Stomach (tissue), 4 donors: ENCODE measurements around the gene SHISA6.

ENCODE experiments used
- CTCF ChIP-seq, 7 experiments: fragments of 450-650 bp in 4 of 7; fragments of 200-600 bp in 3 of 7; sonication (generic) in 3 of 7; IDR thresholded peaks; one replicate each; pipeline ENCODE4 v1.5.1; 2016 to 2019; ENCODE audit warnings: antibody characterized with exemption in 7 of 7, control low read depth in 2 of 7, mild to moderate bottlenecking in 1 of 7
- EP300 ChIP-seq: sonication (generic); formaldehyde crosslinking; IDR thresholded peaks from one replicate; pipeline ENCODE4 v1.6.1; 2017; ENCODE audit warnings: antibody characterized with exemption
- POLR2A ChIP-seq, 4 donors: fragments of 450-650 bp; IDR thresholded peaks; one replicate each; pipeline ENCODE4 v1.6.1; 2016; ENCODE audit warnings: antibody characterized with exemption in 4 of 4, control low read depth in 2 of 4, mild to moderate bottlenecking in 1 of 4, moderate library complexity in 1 of 4

GRCh38 chr17:11514981-11515680 lies 274.1 kb downstream of the SHISA6 start:
- TF ChIP-seq CTCF (IDR thresholded peaks at IDR 0.05): no peak
- no peak for TF ChIP-seq POLR2A (IDR thresholded peaks at IDR 0.05)
- no peak for TF ChIP-seq EP300
